Activated naive CD8-positive, alpha-beta T cell treated with anti-CD3 and anti-CD28 coated beads for 36 hours (primary cell): ENCODE data around the gene CPA1. TPM values are rescaled to one million over a fixed set of nuclear protein-coding genes. Genes with fewer than 3 reads are reported as not detected.

Source experiments
- DNase-seq: peaks from one replicate; pipeline ENCODE4 v3.0.0; 2021
- H3K27ac Mint-ChIP-seq: one replicate; pipeline ENCODE4 v1.8.0; 2022; ENCODE audit warnings: mild to moderate bottlenecking, moderate library complexity, mixed read lengths
- H3K27me3 Mint-ChIP-seq: one replicate; pipeline ENCODE4 v1.8.0; 2022; ENCODE audit warnings: mild to moderate bottlenecking, mixed read lengths
- H3K36me3 Mint-ChIP-seq: one replicate; pipeline ENCODE4 v1.8.0; 2021; ENCODE audit warnings: mild to moderate bottlenecking, mixed read lengths
- H3K4me1 Mint-ChIP-seq: one replicate; pipeline ENCODE4 v1.8.0; 2021; ENCODE audit warnings: mixed read lengths
- H3K4me3 Mint-ChIP-seq: one replicate; pipeline ENCODE4 v1.8.0; 2022; ENCODE audit warnings: mild to moderate bottlenecking, moderate library complexity, mixed read lengths
- H3K9me3 Mint-ChIP-seq: one replicate; pipeline ENCODE4 v1.8.0; 2022; ENCODE audit warnings: mixed read lengths
- total RNA-seq, 2 experiments: library from RNA; stranded (reverse); gene quantifications; one replicate each; pipeline ENCODE4 v1.2.3, GENCODE V29; 2021

The CPA1 gene
- total RNA-seq, 2 experiments from 2014 or later: not detected

GRCh38 chr7:130349911-130350782 lies 30.1 kb upstream of the CPA1 start:
- DNase-seq: no peak
- Mint-ChIP-seq H3K4me3 (no peak overlapping the region), H3K27ac (peak overlapping the region; percentile 50), H3K36me3 (peaks cover 2% of the 10 kb centered on the region), H3K27me3 (no peaks in the 10 kb centered on the region), H3K9me3 (no peaks in the 10 kb centered on the region), H3K4me1 (peaks cover 32% of the 10 kb centered on the region)

- H3K27ac Mint-ChIP-seq: peak overlapping the region; percentile 26
- H3K9me3 Mint-ChIP-seq: no peaks in the 10 kb centered on the region
- peak; percentile 36 for DNase-seq
- H3K27me3 Mint-ChIP-seq: no peaks in the 10 kb centered on the region
- no peak overlapping the region for H3K4me3 Mint-ChIP-seq
- H3K4me1 Mint-ChIP-seq: peaks cover 32% of the 10 kb centered on the region
- H3K36me3 Mint-ChIP-seq: peaks cover 2% of the 10 kb centered on the region
Measured at GRCh38 chr7:130350945-130351790, 29.1 kb upstream of the CPA1 start.

DNA sequence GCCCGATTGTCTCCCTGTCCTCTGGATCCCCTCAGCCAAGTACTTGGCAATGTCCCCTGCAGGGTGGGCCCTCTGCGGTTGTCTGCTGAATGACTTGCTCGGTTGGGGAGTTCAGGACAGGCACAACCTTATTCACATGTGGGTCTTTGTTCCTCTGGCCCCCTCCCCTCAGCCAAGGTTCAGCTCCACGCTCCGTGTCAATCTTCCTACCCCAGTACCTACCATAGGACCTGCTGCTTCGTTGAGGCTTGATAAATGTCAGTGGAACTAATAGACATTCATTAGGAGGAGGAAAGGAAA lies 28.6 kb upstream of the CPA1 start:
- Mint-ChIP-seq H3K9me3 (no peaks in the 10 kb centered on the region), H3K4me1 (peaks cover 32% of the 10 kb centered on the region), H3K27me3 (no peaks in the 10 kb centered on the region), H3K36me3 (peaks cover 2% of the 10 kb centered on the region), H3K27ac (peak overlapping the region; percentile 26), H3K4me3 (no peak overlapping the region)
- DNase-seq: no peak

DNA sequence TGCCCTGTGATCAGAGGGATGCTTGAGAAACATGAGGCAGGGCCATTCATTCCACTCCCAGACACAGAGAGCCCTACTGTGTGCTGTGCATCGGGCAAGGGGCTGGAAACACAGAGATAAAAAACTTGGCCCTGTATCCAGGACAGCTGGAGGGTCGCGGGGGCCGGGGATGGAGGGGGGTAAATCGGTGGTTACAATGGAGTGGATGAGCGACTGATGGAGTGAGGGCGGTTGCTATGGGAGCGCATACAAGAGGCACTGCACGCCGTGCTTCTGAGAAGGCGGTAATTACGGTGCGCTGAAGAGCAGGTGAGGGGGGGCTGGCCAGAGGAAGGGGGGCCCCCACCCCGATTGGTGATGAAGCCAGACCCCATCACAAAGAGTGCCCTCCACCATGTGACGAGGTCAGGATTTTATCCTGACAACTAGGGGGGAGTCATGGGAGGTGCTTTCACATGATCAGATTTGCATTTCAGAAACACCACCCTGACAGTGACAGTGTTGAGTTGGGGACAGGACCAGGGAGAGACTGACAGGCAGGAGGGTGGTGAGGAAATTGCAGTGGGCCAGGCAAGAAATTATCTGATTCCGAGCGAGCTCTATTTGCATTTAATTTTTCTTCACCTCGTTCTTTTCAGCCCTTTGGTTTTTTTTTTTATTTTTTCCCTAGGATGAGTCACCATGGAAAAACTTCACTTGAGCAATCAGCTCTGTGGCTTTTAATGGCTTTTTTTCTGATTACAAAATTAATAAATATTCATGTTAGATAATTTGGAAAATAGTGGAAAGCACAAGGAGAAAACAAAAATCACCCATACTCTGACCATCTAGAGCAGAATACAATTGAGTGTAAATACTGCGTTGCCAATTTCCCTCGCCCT lies 27.9 kb upstream of the CPA1 start:
- peaks cover 37% of the 10 kb centered on the region for H3K4me1 Mint-ChIP-seq
- H3K9me3 Mint-ChIP-seq: no peaks in the 10 kb centered on the region
- H3K27me3 Mint-ChIP-seq: no peaks in the 10 kb centered on the region
- DNase-seq: no peak
- H3K4me3 Mint-ChIP-seq: no peak overlapping the region
- H3K36me3 Mint-ChIP-seq: peaks cover 2% of the 10 kb centered on the region
- no peak overlapping the region for H3K27ac Mint-ChIP-seq

- peaks cover 37% of the 10 kb centered on the region for H3K4me1 Mint-ChIP-seq
- H3K9me3 Mint-ChIP-seq: no peaks in the 10 kb centered on the region
- peaks cover 2% of the 10 kb centered on the region for H3K36me3 Mint-ChIP-seq
- no peak for DNase-seq
- H3K4me3 Mint-ChIP-seq: no peak overlapping the region
- no peak overlapping the region for H3K27ac Mint-ChIP-seq
- no peaks in the 10 kb centered on the region for H3K27me3 Mint-ChIP-seq
Measured at GRCh38 chr7:130353196-130353595, 27.1 kb upstream of the CPA1 start.

DNA sequence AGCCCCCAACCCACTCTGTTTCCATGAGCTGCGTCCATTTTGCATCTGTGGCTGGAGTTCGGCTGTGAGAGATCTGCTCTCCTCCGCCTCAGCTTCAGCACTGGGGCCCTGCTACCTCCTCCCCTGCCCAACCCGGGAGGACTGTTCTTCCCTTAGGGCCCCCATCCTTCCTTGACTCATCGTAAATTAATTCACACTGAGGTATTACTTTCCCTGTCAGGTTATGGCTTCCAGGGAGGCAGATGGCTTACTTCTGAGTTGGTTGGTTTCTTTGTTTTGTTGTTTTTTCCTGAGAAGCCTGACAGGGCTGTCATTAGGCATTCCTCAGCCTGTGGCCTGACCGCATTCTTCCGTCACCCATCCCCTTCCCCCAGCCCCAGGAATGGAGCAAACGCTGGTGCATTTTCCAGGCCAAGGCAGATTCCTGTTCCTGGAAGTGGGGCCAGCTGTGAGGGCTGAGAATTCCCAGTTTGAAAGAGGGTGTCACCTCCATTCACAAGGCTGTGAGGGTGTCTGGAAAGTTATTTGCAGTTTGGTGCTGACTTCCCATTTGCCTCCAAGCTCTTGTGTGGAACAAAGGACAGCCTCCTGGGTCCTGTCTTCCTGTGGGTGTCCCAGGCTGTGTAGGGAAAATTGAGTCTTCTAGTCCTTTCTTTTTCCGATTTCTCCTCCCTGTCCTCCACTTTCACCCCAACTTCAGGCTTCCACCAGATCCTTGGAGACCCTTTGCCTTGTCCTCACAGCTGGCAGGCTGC lies 24.0 kb upstream of the CPA1 start:
- H3K27ac Mint-ChIP-seq: no peak overlapping the region
- peaks cover 2% of the 10 kb centered on the region for H3K36me3 Mint-ChIP-seq
- no peak for DNase-seq
- H3K4me3 Mint-ChIP-seq: no peak overlapping the region
- peaks cover 21% of the 10 kb centered on the region for H3K4me1 Mint-ChIP-seq
- H3K27me3 Mint-ChIP-seq: no peaks in the 10 kb centered on the region
- peaks cover 10% of the 10 kb centered on the region for H3K9me3 Mint-ChIP-seq

DNA sequence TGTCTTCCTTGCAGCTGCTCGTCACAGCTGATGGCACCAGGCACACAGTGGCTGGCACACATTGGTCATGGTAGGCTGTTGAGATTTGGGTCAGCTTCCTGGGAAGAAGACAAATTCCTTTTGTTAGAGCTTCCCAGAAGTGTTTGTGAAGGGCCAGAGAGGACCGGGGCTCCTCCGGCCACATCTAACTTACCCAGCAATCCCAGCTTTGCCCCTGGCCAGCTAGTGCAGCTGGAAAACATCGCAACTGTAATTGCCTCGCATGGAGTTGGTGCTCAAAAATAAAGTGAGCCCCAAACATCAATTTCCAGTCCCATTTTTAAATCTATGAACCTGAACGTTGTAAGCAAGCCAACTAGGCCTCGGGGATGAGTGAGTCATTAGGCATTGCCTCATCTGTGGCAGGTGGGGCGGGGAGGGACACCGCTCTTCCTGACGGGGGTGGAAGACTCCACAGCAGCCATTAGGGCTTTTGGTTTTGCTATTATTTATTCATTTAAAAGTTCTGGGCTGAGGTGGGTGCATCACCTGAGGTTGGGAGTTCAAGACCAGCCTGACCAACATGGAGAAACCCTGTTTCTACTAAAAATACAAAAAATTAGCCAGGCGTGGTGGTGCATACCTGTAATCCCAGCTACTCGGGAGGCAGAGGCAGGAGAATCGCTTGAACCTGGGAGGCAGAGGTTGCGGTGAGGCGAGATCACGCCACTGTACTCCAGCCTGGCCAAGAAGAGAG lies 23.2 kb upstream of the CPA1 start:
- Mint-ChIP-seq H3K4me1 (peaks cover 14% of the 10 kb centered on the region), H3K27ac (no peak overlapping the region), H3K9me3 (peaks cover 10% of the 10 kb centered on the region), H3K36me3 (peaks cover 2% of the 10 kb centered on the region), H3K4me3 (no peak overlapping the region), H3K27me3 (no peaks in the 10 kb centered on the region)
- no peak for DNase-seq

GRCh38 chr7:130358471-130358870 lies 21.8 kb upstream of the CPA1 start:
- Mint-ChIP-seq H3K9me3 (peaks cover 10% of the 10 kb centered on the region), H3K4me1 (peaks cover 7% of the 10 kb centered on the region), H3K4me3 (no peak overlapping the region), H3K36me3 (peaks cover 2% of the 10 kb centered on the region), H3K27ac (no peak overlapping the region), H3K27me3 (no peaks in the 10 kb centered on the region)
- DNase-seq: no peak

DNA sequence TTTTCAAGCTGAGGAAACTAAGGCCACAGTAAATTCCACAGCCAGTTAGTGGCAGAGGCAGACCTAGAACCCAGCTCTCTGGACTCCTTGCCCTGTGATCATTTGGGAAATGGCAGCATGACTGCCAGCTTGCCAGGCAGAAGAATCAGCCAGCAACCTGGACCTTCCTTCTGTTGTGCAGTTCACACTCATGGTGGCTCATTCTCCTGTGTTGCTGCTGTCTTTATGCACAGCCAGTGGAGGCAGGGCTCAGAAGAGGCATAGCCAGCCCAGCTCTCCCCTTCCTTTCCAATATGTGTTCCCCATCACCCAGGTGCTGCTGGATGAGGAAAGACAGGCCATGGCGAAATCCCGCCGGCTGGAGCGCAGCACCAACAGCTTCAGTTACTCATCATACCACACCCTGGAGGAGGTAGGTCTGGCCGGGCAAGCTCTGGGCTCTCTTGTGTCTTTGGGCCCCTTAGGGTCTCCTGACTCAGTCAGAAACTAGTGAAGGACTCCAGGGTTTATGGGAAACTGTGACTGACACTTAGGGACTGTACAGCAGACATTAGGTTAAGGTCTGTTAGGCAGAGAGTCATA lies 20.9 kb upstream of the CPA1 start:
- peaks cover 5% of the 10 kb centered on the region for H3K4me1 Mint-ChIP-seq
- no peaks in the 10 kb centered on the region for H3K36me3 Mint-ChIP-seq

DNA sequence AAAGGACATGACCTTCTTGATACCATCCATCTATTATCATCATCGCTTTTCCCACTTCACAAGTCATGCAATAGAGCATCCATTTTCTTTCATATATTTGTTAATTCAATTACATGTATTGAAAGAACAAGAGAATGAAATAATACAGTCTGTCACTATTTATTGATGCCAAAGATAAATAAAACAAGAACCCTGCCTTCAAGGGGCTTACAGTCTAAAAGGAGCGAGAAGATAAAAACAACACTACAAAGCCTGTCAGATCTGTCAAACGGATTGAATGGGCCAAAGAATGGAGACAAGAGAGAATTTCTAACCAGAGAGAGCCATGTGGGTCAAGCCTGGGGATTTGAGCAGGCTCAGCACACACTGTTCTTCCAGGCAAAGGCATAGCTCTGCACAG lies 19.8 kb upstream of the CPA1 start:
- H3K9me3 Mint-ChIP-seq: peaks cover 10% of the 10 kb centered on the region

More for the DNA sequence above, 20.9 kb upstream of the CPA1 start:
- H3K9me3 Mint-ChIP-seq: peaks cover 10% of the 10 kb centered on the region
- no peak for DNase-seq
- no peak overlapping the region for H3K4me3 Mint-ChIP-seq
- no peak overlapping the region for H3K27ac Mint-ChIP-seq
- H3K27me3 Mint-ChIP-seq: no peaks in the 10 kb centered on the region

DNA sequence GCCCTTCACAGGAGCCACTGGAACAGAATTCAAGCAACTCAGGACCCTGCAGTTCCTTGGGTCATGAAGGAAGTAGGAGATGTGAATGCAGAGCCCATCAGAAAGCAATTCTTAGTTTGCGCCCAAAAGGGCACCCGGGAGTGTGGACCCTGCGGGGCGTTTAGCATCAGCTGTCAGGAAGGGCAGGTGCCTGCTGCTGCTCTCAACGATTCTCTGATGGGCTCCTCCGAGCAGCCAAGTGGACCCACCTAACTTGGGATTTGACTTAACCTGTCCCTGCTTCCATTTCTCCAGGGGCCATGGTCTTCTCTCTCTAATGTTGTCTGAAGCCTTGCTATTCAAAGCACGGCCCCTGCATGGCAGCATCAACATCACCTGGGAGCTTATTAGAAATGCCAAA lies 18.6 kb upstream of the CPA1 start:
- Mint-ChIP-seq H3K9me3 (peaks cover 10% of the 10 kb centered on the region), H3K36me3 (no peaks in the 10 kb centered on the region), H3K4me3 (no peak overlapping the region), H3K4me1 (peaks cover 21% of the 10 kb centered on the region), H3K27ac (no peak overlapping the region), H3K27me3 (no peaks in the 10 kb centered on the region)
- no peak for DNase-seq

More for the DNA sequence above, 19.8 kb upstream of the CPA1 start:
- H3K4me3 Mint-ChIP-seq: no peak overlapping the region
- H3K27me3 Mint-ChIP-seq: no peaks in the 10 kb centered on the region
- peaks cover 14% of the 10 kb centered on the region for H3K4me1 Mint-ChIP-seq
- DNase-seq: no peak
- H3K27ac Mint-ChIP-seq: no peak overlapping the region
- H3K36me3 Mint-ChIP-seq: no peaks in the 10 kb centered on the region

DNA sequence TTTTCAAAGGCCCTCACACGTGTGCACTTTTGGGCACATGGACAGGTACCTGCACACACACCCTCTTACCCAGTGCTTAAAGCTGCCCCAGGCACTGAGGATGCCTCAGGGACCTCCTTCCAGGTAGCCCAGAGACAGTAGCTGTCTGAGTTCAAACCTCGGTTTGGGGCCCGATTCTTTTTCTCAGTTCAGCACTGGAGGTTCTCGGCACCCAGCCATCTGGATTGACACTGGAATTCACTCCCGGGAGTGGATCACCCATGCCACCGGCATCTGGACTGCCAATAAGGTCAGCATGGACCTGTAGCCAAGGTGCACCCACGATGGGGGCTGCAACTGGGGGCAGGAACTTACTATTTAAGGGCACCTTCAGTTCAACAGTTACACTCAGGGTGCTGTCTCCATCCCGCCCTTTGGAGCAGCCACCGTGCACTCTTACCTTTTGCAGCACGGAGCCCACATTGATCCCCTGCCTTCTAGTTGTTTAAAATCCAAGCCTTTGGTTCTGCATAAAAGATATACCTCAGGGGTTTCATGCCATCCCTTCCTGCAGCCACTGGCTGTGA lies 18.0 kb upstream of the CPA1 start:
- Mint-ChIP-seq H3K9me3 (peaks cover 12% of the 10 kb centered on the region), H3K4me1 (peaks cover 22% of the 10 kb centered on the region), H3K36me3 (peaks cover 5% of the 10 kb centered on the region), H3K4me3 (no peak overlapping the region), H3K27me3 (no peaks in the 10 kb centered on the region), H3K27ac (no peak overlapping the region)
- DNase-seq: no peak
